GM04504 (cell line): ENCODE data around the gene MICAL3.
"Not testable (repeated sequence)": the region's sequence is repeated elsewhere in the genome, so short reads cannot be mapped to it uniquely, and the experiment has no call there.

Experiments used
- DNase-seq: peaks from one replicate; pipeline ENCODE4 v3.0.0-alpha.2; 2012; ENCODE audit warnings: low read depth

Gene MICAL3

GRCh38 chr22:18059991-18060390 lies 35.6 kb upstream of the MICAL3 start:
- DNase-seq: no peak

GRCh38 chr22:18059473-18059872 lies 35.1 kb upstream of the MICAL3 start:
- no peak for DNase-seq

- no peak for DNase-seq
Measured at GRCh38 chr22:18059094-18059417, 34.7 kb upstream of the MICAL3 start.

- no peak for DNase-seq
Measured at GRCh38 chr22:18058371-18059093, 34.2 kb upstream of the MICAL3 start.

GRCh38 chr22:18057568-18058209 lies 33.3 kb upstream of the MICAL3 start:
- DNase-seq: peak; percentile 95

- no peak for DNase-seq
Measured at GRCh38 chr22:18056807-18057474, 32.6 kb upstream of the MICAL3 start.

- DNase-seq: peak; percentile 67
Measured at GRCh38 chr22:18056161-18056666, 31.9 kb upstream of the MICAL3 start.

- DNase-seq: no peak
Measured at GRCh38 chr22:18055619-18056160, 31.3 kb upstream of the MICAL3 start.

- DNase-seq: not testable (repeated sequence)
Measured at GRCh38 chr22:18053216-18053946, 29.0 kb upstream of the MICAL3 start.

GRCh38 chr22:18051113-18051512 lies 26.8 kb upstream of the MICAL3 start:
- not testable (repeated sequence) for DNase-seq

GRCh38 chr22:18050065-18050464 lies 25.7 kb upstream of the MICAL3 start:
- DNase-seq: no peak

GRCh38 chr22:18048441-18048898 lies 24.1 kb upstream of the MICAL3 start:
- no peak for DNase-seq

- no peak for DNase-seq
Measured at GRCh38 chr22:18048041-18048440, 23.7 kb upstream of the MICAL3 start.

GRCh38 chr22:18045794-18046193 lies 21.4 kb upstream of the MICAL3 start:
- DNase-seq: no peak

- DNase-seq: no peak
Measured at GRCh38 chr22:18044548-18045271, 20.3 kb upstream of the MICAL3 start.

GRCh38 chr22:18042685-18043084 lies 18.3 kb upstream of the MICAL3 start:
- no peak for DNase-seq

- DNase-seq: not testable (repeated sequence)
Measured at GRCh38 chr22:18040898-18041297, 16.5 kb upstream of the MICAL3 start.

- no peak for DNase-seq
Measured at GRCh38 chr22:18035751-18036150, 11.4 kb upstream of the MICAL3 start.

GRCh38 chr22:18034076-18034475 lies 9.7 kb upstream of the MICAL3 start:
- DNase-seq: no peak

- DNase-seq: no peak
Measured at GRCh38 chr22:18033204-18033998, 9.0 kb upstream of the MICAL3 start.
